GM19468 (cell line): ENCODE results near the gene PRM1.

Experiments
- ATAC-seq: cut with Tn5 transposase; IDR thresholded peaks from one replicate; pipeline ENCODE4 v1.9.1; 2021; ENCODE audit warnings: mild to moderate bottlenecking, moderate library complexity, moderate number of reproducible peaks; ENCODE audit not compliant: unreplicated experiment; ENCODE audit errors: extremely low read depth

Gene PRM1

DNA sequence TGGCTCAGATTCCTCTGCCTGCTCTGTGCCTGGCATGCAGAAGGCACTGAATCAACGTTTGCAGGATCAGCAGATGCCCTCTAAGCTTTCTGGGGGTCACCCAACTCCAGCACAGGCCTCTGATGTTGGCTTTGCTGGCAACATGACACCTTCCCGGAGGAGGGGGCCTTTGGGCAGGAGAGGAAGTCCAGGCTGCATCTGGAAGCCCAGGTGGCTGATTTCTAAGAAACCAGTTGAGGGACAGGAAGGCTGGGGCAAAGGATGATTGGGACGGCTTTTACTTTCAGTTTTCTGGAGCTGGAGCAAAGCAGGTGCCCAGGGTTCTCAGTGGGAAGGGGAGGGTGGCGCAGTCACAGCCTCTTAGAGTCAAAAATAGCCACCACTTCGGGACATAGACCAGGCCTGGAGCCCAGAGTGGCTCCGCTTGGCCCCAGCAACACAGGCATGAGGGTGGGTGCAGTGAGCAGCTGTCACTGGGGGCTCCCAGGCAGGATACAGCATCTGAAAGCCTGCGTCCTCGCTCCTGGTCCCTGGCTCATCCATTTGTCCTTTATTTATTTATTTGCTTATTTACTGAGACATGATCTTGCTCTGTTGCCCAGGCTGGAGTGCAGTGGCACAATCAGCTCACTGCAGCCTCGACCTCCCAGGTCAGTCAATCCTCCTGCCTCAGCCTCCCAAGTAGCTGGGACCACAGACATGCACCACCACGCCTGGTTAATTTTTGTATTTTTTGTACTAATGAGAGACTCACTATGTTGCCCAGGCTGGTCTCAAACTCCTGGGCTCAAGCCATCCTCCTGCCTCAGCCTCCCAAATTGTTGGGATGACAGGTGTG lies 40.3 kb downstream of the PRM1 start:
- no peak for ATAC-seq

DNA sequence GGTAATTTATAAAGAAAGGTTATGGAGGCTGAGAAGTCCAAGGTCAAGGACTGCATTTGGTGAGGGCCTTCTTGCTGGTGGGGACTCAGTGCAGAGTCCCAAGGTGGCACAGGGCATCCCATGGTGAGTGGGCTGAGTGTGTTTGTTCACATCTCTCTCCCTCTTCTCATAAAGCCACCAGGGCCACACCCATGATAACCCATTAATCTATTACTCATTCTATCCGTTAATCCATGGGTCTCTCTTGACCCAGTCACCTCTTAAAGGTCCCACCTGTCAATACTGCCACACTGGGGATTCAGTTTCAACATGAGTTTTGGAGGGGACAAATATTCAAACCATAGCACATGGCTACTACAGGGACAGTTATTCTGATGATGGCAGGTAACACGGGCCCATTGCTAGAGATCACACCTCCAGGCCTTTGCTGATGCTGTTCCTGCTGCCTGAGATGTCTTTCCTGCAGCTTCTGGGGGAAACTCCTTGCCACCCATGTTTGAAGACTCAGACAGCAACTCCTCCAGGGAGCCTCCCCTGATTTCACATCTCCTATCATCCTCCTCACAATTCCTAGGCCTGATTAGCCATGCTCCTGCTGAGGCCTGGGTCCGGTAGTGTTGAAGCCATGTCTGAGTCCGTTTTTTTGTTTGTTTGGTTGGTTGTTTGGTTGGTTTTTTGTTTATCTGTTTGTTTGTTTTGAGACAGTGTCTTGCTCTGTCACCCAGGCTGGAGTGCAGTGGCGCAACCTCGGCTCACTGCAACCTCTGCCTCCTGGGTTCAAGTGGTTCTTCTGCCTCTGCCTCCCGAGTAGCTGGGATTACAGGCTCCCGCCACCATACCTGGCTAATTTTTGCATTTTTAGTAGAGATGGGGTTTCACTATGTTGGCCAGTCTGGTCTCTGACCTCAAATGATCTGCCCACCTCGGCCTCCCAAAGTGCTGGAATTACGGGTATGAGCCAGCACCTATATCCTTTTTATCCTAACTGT lies 41.2 kb downstream of the PRM1 start:
- ATAC-seq, result no peak

DNA sequence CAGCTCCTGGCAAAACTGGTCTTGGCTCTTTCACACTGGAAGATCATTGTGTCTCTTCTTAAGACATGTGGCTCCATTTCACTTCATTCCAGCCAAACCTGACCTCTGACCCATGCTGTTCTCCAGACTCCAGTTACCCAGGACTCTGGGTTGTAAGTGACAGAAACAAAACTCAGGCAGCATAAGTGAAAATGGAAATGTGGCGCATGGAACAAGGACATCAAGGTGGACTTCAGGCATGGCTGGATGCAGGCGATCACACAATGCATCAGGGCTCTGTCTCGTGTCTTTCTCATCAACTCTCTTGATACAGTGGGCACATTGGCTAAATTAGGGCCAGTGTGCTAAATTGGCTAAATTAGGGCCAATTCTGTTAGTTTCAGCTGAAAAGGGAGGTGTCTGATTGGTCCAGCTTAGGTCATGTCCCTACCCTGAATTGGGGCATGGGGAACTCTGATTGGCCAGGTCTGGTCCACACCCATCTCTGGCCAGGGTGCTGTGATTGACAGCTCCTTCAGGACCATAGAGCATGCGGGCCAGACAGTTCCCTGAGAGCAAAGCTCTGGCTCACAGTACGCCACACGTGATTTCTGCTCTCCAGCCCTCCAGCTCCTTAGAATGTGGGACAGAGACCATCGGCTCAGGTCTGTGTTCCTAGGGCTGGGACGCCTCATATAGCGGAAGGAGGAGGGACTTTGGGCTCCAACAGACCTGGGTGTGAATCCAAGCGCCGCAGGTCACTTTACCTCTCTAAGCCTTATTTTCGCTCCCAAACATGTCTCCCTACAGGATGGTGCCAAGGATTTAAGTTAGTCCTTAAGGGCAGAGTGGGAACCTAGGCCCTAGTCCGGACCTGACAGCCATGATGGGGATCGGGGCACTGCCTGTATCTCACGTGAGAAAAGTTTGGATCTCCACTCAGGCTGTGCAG lies 42.6 kb downstream of the PRM1 start:
- no peak for ATAC-seq

DNA sequence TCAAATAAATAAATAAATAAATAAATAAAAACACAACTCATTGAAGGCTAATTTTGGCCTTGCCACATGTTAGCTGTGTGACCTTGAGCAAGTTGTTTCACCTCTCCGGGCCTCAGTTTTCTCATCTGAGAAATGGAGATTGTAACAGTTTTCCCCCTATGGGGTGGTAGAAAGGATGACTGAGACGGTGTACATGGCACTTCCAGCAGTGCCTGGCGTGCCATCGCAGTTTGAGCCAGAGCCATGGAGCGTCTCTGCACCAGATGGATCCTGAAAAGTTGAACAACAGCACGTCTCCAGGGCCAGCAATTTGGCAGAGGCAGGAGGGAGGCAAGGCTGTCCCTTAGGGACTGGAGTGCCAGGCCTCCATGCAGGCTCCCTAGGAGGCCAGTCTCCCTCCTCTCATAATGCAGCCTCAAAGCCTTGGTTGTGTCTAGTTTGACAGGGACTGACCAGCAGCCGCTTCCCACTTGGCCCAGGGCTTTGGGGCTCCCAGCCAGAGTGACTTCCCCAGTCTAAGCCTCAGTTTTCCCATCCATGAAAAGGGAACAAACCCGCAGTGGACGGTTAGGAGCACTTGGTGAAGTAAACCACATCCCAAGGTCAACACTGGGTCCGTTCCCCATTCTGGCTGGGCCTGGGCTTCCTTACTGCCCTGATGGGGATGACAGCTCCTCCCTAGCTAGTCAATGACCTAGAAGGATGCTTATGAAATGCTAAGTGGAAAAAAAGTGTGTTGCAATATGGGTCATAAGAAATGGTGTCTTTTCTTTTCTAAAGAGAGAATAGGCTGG lies 44.5 kb downstream of the PRM1 start:
- ATAC-seq, result no peak

DNA sequence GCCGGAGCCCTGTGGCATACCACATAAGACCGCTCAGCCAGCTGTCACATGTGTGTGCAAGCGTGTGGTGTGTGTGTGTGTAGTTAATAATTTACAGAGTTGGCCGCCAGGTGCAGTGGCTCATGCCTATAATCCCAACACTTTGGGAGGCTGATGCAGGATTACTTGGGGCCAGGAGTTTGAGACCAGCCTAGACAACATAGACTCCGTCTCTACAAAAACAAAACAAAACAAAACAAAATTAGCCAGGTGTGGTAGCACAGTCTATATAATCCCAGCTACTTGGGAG lies 45.5 kb downstream of the PRM1 start:
- no peak for ATAC-seq

DNA sequence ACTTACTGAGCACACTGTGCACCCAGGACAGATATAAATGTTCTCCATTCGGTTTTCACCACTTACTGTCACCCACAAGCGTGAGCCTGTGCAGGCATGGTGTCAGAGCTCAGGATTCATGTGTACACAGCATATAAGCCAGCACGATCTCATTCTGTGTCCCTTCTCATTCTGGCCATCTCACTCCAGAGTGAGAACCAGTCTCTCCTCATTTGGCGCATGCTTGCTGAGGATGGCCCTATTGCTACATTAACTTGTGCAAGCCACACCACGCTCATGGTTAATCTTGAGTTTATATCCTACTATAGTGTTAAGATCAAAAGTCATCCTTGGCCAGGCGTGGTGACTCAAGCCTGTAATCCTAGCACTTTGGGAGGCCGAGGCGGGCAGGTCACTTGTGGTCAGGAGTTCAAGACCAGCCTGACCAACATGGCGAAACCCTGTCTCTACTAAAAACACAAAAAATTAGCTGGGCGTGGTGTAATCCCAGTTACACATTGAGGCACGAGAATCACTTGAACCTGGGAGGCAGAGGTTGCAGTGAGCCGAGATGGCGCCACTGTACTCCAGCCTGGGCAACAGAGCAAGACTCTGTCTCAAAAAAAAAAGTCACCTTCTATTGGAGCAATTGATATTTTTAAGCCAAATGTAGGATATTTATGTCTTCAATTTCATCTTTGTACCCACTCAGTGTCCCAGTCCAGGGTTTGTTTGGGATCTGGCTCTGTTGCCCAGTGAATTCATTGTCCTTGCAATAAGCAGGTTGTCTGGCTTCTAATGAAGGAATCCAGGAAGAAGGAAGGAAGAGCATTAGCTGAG lies 46.0 kb downstream of the PRM1 start:
- ATAC-seq, result no peak

DNA sequence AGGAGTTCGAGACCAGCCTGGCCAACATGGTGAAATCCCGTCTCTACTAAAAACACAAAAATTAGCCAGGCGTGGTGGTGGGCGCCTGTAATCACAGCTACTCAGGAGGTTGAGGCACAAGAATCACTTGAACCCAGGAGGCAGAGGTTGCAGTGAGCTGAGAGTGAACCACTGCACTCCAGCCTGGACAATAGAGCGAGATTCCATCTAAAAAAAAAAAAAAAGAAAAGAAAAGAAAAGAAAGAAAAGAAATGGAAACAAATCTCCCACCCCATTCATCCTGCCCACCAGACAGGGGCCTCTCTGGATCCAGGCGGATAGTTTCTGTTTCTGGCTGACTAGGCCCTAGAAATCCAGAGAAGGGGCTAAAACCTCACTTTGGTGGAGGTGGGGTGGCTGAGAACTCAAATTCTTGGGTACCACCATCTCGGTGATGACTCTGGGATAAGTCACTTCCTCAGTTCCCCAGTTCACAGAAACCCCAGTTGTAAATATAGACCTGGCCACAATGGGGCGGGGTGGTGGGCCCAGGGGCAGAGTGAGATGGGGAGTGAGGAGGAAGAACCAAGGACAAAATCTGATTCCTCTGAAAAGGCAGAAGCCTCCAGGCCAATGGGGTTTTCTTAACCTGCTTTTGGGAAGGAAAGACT lies 47.3 kb downstream of the PRM1 start:
- no peak for ATAC-seq

DNA sequence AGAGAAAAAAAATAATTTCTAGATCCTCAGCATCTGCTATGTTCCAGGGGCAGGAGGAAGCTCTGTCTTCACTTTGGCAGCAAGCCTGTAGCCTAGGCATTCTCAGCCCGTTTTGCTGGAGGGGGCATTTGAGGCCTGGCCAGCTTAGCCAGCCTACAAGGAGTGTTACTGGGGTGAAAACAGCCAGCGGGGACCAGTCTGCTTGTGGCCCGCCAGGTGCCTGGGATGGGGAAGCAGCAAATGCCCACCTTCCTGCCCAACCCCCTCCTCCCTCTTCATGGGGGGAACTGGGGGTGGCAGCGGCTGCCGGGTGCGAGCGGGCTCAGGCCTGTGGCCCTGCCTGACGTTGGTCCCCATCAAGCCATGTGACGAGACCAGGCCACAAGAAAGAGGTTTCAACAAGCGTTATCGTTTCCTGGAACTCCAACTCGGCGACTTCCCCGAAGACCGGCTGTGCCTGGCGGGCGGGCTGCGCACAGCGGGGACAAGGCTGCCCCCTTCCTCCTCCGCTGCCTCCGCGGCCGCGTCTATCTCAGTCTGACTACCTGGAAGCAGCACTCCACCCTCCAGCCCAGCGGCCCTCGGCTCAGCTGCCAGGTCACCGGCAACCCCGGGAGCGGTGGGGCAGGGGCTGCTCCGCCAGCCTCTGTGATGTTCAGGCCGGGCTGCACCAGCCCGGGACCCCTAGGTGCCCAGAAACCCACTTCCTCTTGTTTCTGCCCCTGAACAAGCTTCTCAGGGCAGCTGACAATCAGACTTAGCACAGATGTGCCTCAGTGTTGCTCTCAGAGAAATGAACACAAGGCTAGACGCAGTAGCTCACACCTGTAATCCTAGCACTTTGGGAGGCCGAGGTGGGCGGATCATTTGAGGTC lies 48.0 kb downstream of the PRM1 start:
- ATAC-seq, result peak; percentile 53

DNA sequence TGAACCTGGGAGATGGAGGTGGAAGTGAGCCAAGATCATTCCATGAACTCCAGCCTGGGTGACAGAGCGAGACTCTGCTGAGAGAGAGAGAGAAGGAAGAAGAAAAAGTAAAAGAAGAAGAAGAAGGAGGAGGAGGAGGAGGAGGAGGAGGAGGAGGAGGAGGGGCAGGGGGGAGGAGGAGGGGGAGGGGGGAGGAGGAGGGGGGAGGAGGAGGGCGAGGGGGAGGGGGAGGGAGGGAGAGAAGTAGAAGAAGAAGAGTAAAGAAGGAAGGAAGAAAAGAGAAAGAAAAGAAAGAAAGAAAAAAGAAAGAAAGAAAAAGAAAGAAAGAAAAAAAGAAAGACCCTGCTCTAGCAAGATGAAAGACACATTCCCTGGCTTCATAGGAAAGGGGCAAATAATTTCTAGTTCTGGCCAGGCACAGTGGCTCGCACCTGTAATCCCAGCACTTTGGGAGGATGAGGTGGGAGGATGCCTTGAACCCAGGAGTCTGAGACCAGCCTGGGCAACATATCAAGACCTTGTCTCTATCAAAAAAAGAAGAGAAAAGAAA lies 48.8 kb downstream of the PRM1 start:
- ATAC-seq, result no peak

DNA sequence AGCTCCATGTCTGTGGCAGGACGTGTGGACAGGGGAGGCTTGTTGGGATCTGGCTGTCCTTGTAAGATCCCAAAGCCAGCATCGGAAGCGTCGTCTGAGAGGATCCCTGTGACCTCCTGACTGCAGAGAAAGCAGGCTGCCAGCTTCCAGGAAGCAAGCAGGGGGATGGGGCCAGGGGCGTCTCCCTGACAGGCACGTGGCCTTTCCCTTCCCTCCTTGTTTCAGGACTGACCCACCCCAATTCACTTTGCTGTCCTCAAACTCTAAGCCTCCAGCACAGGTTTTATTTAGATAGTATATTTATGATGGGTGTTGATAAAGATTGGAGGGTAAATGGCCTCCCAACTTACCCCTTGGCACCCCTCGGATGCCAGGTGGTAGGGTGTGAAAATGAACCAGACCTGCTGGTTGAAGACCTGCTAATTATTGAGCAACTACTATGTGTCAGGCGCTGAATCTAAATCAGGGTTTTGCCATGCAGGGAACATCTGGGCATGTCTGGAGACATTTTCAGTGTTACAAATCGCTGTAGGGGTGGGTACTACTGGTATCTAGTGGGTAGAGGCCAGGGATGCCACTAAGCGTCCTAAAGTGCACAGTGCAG lies 49.7 kb downstream of the PRM1 start:
- ATAC-seq, result no peak
